HG03439 (cell line): ENCODE results near the gene TRIO.
A peak's percentile ranks its signal among the peaks of the same experiment; 100 is the strongest.
"Not testable (repeated sequence)": the region's sequence is repeated elsewhere in the genome, so short reads cannot be mapped to it uniquely, and the experiment has no call there.

Experiments
- ATAC-seq: cut with Tn5 transposase; IDR thresholded peaks from one replicate; pipeline ENCODE4 v1.9.1; 2021; ENCODE audit warnings: mild to moderate bottlenecking, moderate library complexity; ENCODE audit not compliant: unreplicated experiment

The TRIO gene

GRCh38 chr5:14204785-14205321, 61.7 kb downstream of the TRIO start:
- ATAC-seq: no peak

- ATAC-seq: no peak
Observed at GRCh38 chr5:14206028-14206725, 63.0 kb downstream of the TRIO start.

GRCh38 chr5:14207428-14207827, 64.3 kb downstream of the TRIO start:
- not testable (repeated sequence) for ATAC-seq

- ATAC-seq: peak; percentile 58
Observed at GRCh38 chr5:14208071-14209021, 65.2 kb downstream of the TRIO start.

- no peak for ATAC-seq
Observed at GRCh38 chr5:14209222-14209822, 66.2 kb downstream of the TRIO start.

- no peak for ATAC-seq
Observed at GRCh38 chr5:14209836-14210235, 66.7 kb downstream of the TRIO start.

- ATAC-seq: no peak
Observed at GRCh38 chr5:14210729-14211128, 67.6 kb downstream of the TRIO start.

- peak; percentile 22 for ATAC-seq
Observed at GRCh38 chr5:14211818-14212803, 69.0 kb downstream of the TRIO start.

- ATAC-seq: peak; percentile 28
Observed at GRCh38 chr5:14212838-14213237, 69.7 kb downstream of the TRIO start.

- no peak for ATAC-seq
Observed at GRCh38 chr5:14213253-14213652, 70.1 kb downstream of the TRIO start.

GRCh38 chr5:14213813-14214585, 70.9 kb downstream of the TRIO start:
- no peak for ATAC-seq

- ATAC-seq: no peak
Observed at GRCh38 chr5:14215901-14216300, 72.8 kb downstream of the TRIO start.

- no peak for ATAC-seq
Observed at GRCh38 chr5:14216372-14216771, 73.2 kb downstream of the TRIO start.

GRCh38 chr5:14216902-14217301, 73.8 kb downstream of the TRIO start:
- ATAC-seq: no peak

GRCh38 chr5:14217587-14217986, 74.4 kb downstream of the TRIO start:
- no peak for ATAC-seq

- no peak for ATAC-seq
Observed at GRCh38 chr5:14218011-14218410, 74.9 kb downstream of the TRIO start.

GRCh38 chr5:14218480-14218879, 75.3 kb downstream of the TRIO start:
- no peak for ATAC-seq

GRCh38 chr5:14218897-14219573, 75.9 kb downstream of the TRIO start:
- ATAC-seq: no peak
